Mammary epithelial cell (primary cell): ENCODE data around the gene SMAD2.

ENCODE experiments used
- CTCF ChIP-seq, 2 donors: IDR thresholded peaks in 1 of 2; conservative IDR thresholded peaks in 1 of 2; 2 replicates each; pipeline ENCODE4 v1.5.1; 2011 to 2012; ENCODE audit warnings: inconsistent platforms in 2 of 2, low read length in 2 of 2, mild to moderate bottlenecking in 2 of 2, control low read depth in 1 of 2, low read depth in 1 of 2; ENCODE audit not compliant: insufficient read depth in 1 of 2; ENCODE audit errors: extremely low read depth in 1 of 2
- EZH2 ChIP-seq: IDR thresholded peaks from 2 replicates; pipeline ENCODE4 v1.6.1; 2012; ENCODE audit warnings: low read length, inconsistent platforms, borderline replicate concordance

- TF ChIP-seq CTCF (conservative IDR thresholded peaks at IDR 0.05 in 1 of 2, IDR thresholded peaks at IDR 0.05 in 1 of 2; ENCODE audit: extremely low read depth in 1 of 2, insufficient read depth in 1 of 2, low read depth in 1 of 2, low read length in 2 of 2): no peak
- TF ChIP-seq EZH2: no peak
These were observed 28.7 kb downstream of the SMAD2 start for GRCh38 chr18:47901624-47902362.
